DND-41 (cell line): ENCODE data around the gene PYGO2.

ENCODE experiments used
- ATAC-seq: fragments of 200-7000 bp; cut with Tn5 transposase; 3 replicates; pipeline ENCODE4 v1.9.1; 2021; ENCODE audit warnings: low read depth; ENCODE audit not compliant: insufficient read depth
- DNase-seq: peaks from one replicate; pipeline ENCODE4 v3.0.0-alpha.2; 2020
- H2AFZ ChIP-seq: 2 replicates; pipeline ENCODE4 v1.6.0; 2012; ENCODE audit warnings: low read depth, low read length
- H3K27ac ChIP-seq: 2 replicates; pipeline ENCODE4 v1.5.1; 2012; ENCODE audit warnings: low read length, inconsistent platforms
- H3K27me3 ChIP-seq: fragments of 200-600 bp; sonication (generic); 2 replicates; pipeline ENCODE4 v1.6.0; 2012; ENCODE audit warnings: low read length, mild to moderate bottlenecking, inconsistent platforms; ENCODE audit not compliant: insufficient read depth, poor library complexity
- H3K36me3 ChIP-seq: 2 replicates; pipeline ENCODE4 v1.5.1; 2012; ENCODE audit warnings: low read length, inconsistent platforms; ENCODE audit not compliant: insufficient read depth
- H3K4me1 ChIP-seq: 2 replicates; pipeline ENCODE4 v1.5.1; 2012; ENCODE audit warnings: mild to moderate bottlenecking, low read length; ENCODE audit not compliant: insufficient read depth
- H3K4me2 ChIP-seq: 2 replicates; pipeline ENCODE4 v1.6.0; 2012; ENCODE audit warnings: mild to moderate bottlenecking, moderate library complexity, low read length, inconsistent platforms; ENCODE audit not compliant: insufficient read depth
- H3K4me3 ChIP-seq, 2 experiments: fragments of 200-600 bp in 1 of 2; shearing (Covaris generic) in 1 of 2; 2 replicates each; pipeline ENCODE4 v1.5.1; 2012 to 2016; ENCODE audit warnings: inconsistent platforms in 2 of 2, low read length in 2 of 2, mild to moderate bottlenecking in 2 of 2, low read depth in 1 of 2, moderate library complexity in 1 of 2
- H3K79me2 ChIP-seq: 2 replicates; pipeline ENCODE4 v1.6.0; 2012; ENCODE audit warnings: low read length, inconsistent platforms; ENCODE audit not compliant: insufficient read depth
- H3K9ac ChIP-seq: 2 replicates; pipeline ENCODE4 v1.6.0; 2012; ENCODE audit warnings: low read depth, mild to moderate bottlenecking, inconsistent platforms, low read length, moderate library complexity
- H3K9me3 ChIP-seq: 2 replicates; pipeline ENCODE4 v1.5.1; 2012; ENCODE audit warnings: low read length, moderate library complexity, mild to moderate bottlenecking, inconsistent platforms; ENCODE audit not compliant: insufficient read depth, severe bottlenecking
- H4K20me1 ChIP-seq: 2 replicates; pipeline ENCODE4 v1.6.0; 2012; ENCODE audit warnings: low read length; ENCODE audit not compliant: insufficient read depth
- CTCF ChIP-seq: IDR thresholded peaks from 2 replicates; pipeline ENCODE4 v1.5.1; 2012; ENCODE audit warnings: borderline replicate concordance, low read length, moderate library complexity, mild to moderate bottlenecking; ENCODE audit not compliant: poor library complexity, severe bottlenecking; ENCODE audit errors: extremely low read depth
- EZH2 ChIP-seq: IDR thresholded peaks from 3 replicates; pipeline ENCODE4 v1.6.1; 2012; ENCODE audit warnings: borderline replicate concordance, low read depth, mild to moderate bottlenecking, moderate library complexity, low read length, inconsistent platforms; ENCODE audit not compliant: severe bottlenecking

The PYGO2 gene

GRCh38 chr1:154961207-154962155 is at the start of gene PYGO2:
PYGO2 (minus strand) TSS chr1:154961782; CDS start chr1:154961576, 206 bp downstream.
- Histone ChIP-seq H3K27me3 (no peaks in the 10 kb centered on the region), H3K4me3 (peak within 1 kb of the TSS; percentile 86 to 89), H3K4me2 (peak within 1 kb of the TSS; percentile 84), H3K79me2 (peaks cover 39% of the 10 kb centered on the region), H2AFZ (peak within 1 kb of the TSS; percentile 84), H3K9ac (peak within 1 kb of the TSS; percentile 97), H3K9me3 (no peaks in the 10 kb centered on the region), H3K27ac (peak within 1 kb of the TSS; percentile 99), H3K4me1 (peaks cover 50% of the 10 kb centered on the region), H4K20me1 (peaks cover 22% of the 10 kb centered on the region; the same call in 1 of the 2 replicates), H3K36me3 (peaks cover 51% of the 10 kb centered on the region)
- DNase-seq (peak; percentile 84), ATAC-seq (peak; percentile 84)
- TF ChIP-seq EZH2 (no peak), CTCF (peak; percentile 72)

GRCh38 chr1:155011004-155011416 is 49.4 kb upstream of the PYGO2 start:
- TF ChIP-seq EZH2 (no peak), CTCF (no peak)
- H3K9me3 ChIP-seq = no peaks in the 10 kb centered on the region
- DNase-seq = no peak
- no peak overlapping the region for H3K4me2 ChIP-seq
- H3K4me1 ChIP-seq = peaks cover 7% of the 10 kb centered on the region; the same call in 1 of the 2 replicates
- no peak overlapping the region for H3K9ac ChIP-seq
- H3K27me3 ChIP-seq = peaks cover 5% of the 10 kb centered on the region
- no peaks in the 10 kb centered on the region for H3K36me3 ChIP-seq
- no peak overlapping the region for H2AFZ ChIP-seq
- H3K27ac ChIP-seq = no peak overlapping the region
- no peak overlapping the region for H3K4me3 ChIP-seq
- H4K20me1 ChIP-seq = peaks cover 60% of the 10 kb centered on the region
- no peak for ATAC-seq
- H3K79me2 ChIP-seq = no peaks in the 10 kb centered on the region

- Histone ChIP-seq H3K9ac (no peak overlapping the region), H3K4me2 (no peak overlapping the region), H3K79me2 (no peaks in the 10 kb centered on the region), H4K20me1 (peaks cover 63% of the 10 kb centered on the region), H3K9me3 (no peaks in the 10 kb centered on the region), H2AFZ (no peak overlapping the region), H3K4me1 (peaks cover 7% of the 10 kb centered on the region; the same call in 1 of the 2 replicates), H3K27me3 (peaks cover 3% of the 10 kb centered on the region), H3K36me3 (no peaks in the 10 kb centered on the region), H3K4me3 (no peak overlapping the region), H3K27ac (no peak overlapping the region)
- TF ChIP-seq EZH2 (no peak), CTCF (no peak)
- ATAC-seq (peak; percentile 60), DNase-seq (peak; percentile 67)
Observed at GRCh38 chr1:155010211-155010918, 48.8 kb upstream of the PYGO2 start.
